DND-41 (cell line): ENCODE data around the gene SLC25A19.

Source experiments
- CTCF ChIP-seq: IDR thresholded peaks from 2 replicates; pipeline ENCODE4 v1.5.1; 2012; ENCODE audit warnings: borderline replicate concordance, low read length, moderate library complexity, mild to moderate bottlenecking; ENCODE audit not compliant: poor library complexity, severe bottlenecking; ENCODE audit errors: extremely low read depth
- EZH2 ChIP-seq: IDR thresholded peaks from 3 replicates; pipeline ENCODE4 v1.6.1; 2012; ENCODE audit warnings: borderline replicate concordance, low read depth, mild to moderate bottlenecking, moderate library complexity, low read length, inconsistent platforms; ENCODE audit not compliant: severe bottlenecking

GRCh38 chr17:75301049-75301448 lies 11.8 kb upstream of the SLC25A19 start:
- TF ChIP-seq CTCF (no peak), EZH2 (no peak)
